Uterus (tissue), 2 donors: ENCODE data around the gene MORN3.

Experiments
- POLR2A ChIP-seq, 2 donors: fragments of 450-650 bp; IDR thresholded peaks; one replicate each; pipeline ENCODE4 v1.6.1; 2016; ENCODE audit warnings: antibody characterized with exemption in 2 of 2, mild to moderate bottlenecking in 1 of 2, moderate library complexity in 1 of 2
- TF ChIP-seq, protein P1 (sequence below), 4 experiments: fragments of 200-600 bp in 2 of 4; fragments of 450-650 bp in 2 of 4; sonication (generic) in 2 of 4; IDR thresholded peaks; one replicate each; pipeline ENCODE4 v1.5.1; 2016 to 2019; ENCODE audit warnings: antibody characterized with exemption in 4 of 4, mild to moderate bottlenecking in 2 of 4, moderate library complexity in 1 of 4

DNA sequence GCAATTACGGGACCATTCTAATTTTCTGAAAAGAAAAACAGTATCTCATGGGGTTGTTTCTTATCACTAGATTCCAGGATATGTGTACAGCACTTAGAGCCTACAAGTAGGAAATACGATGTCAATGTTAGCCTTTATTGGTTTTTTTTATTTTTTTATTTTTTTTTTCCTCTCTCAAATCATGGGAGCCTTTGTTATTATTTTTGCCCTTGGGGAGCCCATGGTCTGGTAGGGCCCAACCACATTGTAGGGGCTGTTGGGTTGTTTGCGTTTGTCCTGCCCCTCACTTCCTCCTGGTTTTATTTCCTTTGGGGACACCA, 5.9 kb downstream of the MORN3 start:
- TF ChIP-seq, protein P1, sequence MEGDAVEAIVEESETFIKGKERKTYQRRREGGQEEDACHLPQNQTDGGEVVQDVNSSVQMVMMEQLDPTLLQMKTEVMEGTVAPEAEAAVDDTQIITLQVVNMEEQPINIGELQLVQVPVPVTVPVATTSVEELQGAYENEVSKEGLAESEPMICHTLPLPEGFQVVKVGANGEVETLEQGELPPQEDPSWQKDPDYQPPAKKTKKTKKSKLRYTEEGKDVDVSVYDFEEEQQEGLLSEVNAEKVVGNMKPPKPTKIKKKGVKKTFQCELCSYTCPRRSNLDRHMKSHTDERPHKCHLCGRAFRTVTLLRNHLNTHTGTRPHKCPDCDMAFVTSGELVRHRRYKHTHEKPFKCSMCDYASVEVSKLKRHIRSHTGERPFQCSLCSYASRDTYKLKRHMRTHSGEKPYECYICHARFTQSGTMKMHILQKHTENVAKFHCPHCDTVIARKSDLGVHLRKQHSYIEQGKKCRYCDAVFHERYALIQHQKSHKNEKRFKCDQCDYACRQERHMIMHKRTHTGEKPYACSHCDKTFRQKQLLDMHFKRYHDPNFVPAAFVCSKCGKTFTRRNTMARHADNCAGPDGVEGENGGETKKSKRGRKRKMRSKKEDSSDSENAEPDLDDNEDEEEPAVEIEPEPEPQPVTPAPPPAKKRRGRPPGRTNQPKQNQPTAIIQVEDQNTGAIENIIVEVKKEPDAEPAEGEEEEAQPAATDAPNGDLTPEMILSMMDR (IDR thresholded peaks at IDR 0.05) = no peak
- no peak for TF ChIP-seq POLR2A (IDR thresholded peaks at IDR 0.05)
